ENCODE measurements around the gene DPEP1. TPM values are rescaled to one million over a fixed set of nuclear protein-coding genes. Genes with fewer than 3 reads are reported as not detected.

DPEP1 gene
- total and polyA plus RNA-seq, 4 donors = 0.14 to 0.83 (median 0.45) TPM

DNA sequence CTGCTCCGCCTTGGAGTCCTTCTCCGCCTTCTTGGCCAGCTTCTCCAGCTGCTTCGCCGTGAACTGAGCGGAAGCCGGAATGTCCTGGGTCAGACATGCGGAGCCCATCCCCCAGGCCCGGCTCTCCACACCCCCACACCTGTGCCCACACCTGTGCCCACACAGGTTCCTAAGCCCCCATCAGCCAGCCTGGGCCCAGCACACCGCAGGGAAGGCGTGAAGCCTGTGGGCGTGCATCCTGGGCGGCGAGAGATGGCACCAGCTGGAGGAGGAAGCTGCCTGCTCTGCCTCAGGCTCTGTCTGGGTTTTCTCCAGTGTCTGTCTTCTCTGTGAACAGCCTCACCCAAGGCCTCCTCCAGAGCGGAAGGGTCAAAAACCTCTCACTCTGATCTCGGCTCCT, 38.1 kb downstream of the DPEP1 start:
- Histone ChIP-seq H3K27me3 (ENCODE audit: control insufficient read depth in 4 of 4, insufficient read depth in 4 of 4, low read length in 3 of 4) (no peaks in the 10 kb centered on the region), H3K4me1 (ENCODE audit: control insufficient read depth in 4 of 4, insufficient read depth in 4 of 4, low read length in 3 of 4) (peaks cover 1 to 13% (median 10%) of the 10 kb centered on the region in 4 donors), H3K9ac (ENCODE audit: low read depth in 1 of 2, low read length in 2 of 2) (no peak overlapping the region), H3K4me3 (ENCODE audit: low read depth in 1 of 3, low read length in 3 of 3) (no peak overlapping the region), H3K9me3 (ENCODE audit: control insufficient read depth in 4 of 4, low read length in 3 of 4) (no peaks in the 10 kb centered on the region), H3K27ac (ENCODE audit: low read depth in 1 of 2, low read length in 2 of 2) (no peak overlapping the region), H3K36me3 (ENCODE audit: control insufficient read depth in 4 of 4, insufficient read depth in 3 of 4, low read depth in 1 of 4, low read length in 3 of 4) (peaks cover 3 to 22% (median 11%) of the 10 kb centered on the region in 4 donors)
- 88% methylated on average over 15 of the region's 15 CpGs for WGBS
- DNase-seq (ENCODE audit: low spot score) = no peak
- TF ChIP-seq JUND (IDR thresholded peaks at IDR 0.05) (no peak), NR2F2 (IDR thresholded peaks at IDR 0.05) (no peak), YY1 (IDR thresholded peaks at IDR 0.05) (no peak), SP1 (IDR thresholded peaks at IDR 0.05) (no peak), TAF1 (conservative IDR thresholded peaks at IDR 0.05) (no peak), ATF3 (IDR thresholded peaks at IDR 0.05) (no peak), RAD21 (IDR thresholded peaks at IDR 0.05) (no peak)

DNA sequence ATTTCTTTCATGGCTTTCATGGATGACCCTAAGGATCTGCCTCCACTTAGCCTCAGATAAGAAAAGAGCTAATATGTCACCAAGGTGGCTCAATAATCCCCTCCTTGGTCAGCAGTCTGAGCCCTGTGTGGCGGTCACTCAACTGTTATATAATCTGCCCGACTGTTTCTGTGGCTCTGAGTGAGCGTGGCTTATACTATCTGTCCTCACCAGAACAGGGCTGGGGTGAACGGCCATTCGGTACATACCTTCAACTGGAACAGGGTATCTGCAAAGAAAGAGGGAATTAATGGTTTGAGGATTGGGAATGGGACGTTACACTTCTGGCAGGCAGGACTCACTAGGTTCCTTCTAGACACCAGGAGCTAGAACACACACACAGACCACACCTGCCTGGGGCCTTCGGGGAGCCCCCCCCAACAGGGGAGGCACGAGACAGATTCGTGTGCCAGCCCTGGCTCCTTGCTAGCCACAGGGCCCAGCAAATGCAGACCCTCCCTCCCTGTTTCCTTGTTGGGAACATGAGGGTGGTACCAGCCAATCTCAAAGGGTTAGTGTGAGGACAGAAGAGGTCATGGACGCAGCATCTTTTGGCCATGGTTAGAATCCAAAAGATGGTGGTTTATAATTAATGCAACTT, 40.3 kb downstream of the DPEP1 start:
- Histone ChIP-seq H3K27me3 (ENCODE audit: control insufficient read depth in 4 of 4, insufficient read depth in 4 of 4, low read length in 3 of 4) (no peaks in the 10 kb centered on the region), H3K9ac (ENCODE audit: low read depth in 1 of 2, low read length in 2 of 2) (no peak overlapping the region), H3K4me1 (ENCODE audit: control insufficient read depth in 4 of 4, insufficient read depth in 4 of 4, low read length in 3 of 4) (peaks cover 4 to 24% (median 19%) of the 10 kb centered on the region in 4 donors), H3K4me3 (ENCODE audit: low read depth in 1 of 3, low read length in 3 of 3) (no peak overlapping the region), H3K36me3 (ENCODE audit: control insufficient read depth in 4 of 4, insufficient read depth in 3 of 4, low read depth in 1 of 4, low read length in 3 of 4) (peaks cover 2 to 10% (median 6%) of the 10 kb centered on the region in 4 donors), H3K9me3 (ENCODE audit: control insufficient read depth in 4 of 4, low read length in 3 of 4) (no peaks in the 10 kb centered on the region), H3K27ac (ENCODE audit: low read depth in 1 of 2, low read length in 2 of 2) (no peak overlapping the region)
- DNase-seq (ENCODE audit: low spot score) = no peak
- no peak for TF ChIP-seq FOXA2 (IDR thresholded peaks at IDR 0.05)
- TF ChIP-seq, protein P1, sequence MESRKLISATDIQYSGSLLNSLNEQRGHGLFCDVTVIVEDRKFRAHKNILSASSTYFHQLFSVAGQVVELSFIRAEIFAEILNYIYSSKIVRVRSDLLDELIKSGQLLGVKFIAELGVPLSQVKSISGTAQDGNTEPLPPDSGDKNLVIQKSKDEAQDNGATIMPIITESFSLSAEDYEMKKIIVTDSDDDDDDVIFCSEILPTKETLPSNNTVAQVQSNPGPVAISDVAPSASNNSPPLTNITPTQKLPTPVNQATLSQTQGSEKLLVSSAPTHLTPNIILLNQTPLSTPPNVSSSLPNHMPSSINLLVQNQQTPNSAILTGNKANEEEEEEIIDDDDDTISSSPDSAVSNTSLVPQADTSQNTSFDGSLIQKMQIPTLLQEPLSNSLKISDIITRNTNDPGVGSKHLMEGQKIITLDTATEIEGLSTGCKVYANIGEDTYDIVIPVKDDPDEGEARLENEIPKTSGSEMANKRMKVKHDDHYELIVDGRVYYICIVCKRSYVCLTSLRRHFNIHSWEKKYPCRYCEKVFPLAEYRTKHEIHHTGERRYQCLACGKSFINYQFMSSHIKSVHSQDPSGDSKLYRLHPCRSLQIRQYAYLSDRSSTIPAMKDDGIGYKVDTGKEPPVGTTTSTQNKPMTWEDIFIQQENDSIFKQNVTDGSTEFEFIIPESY (IDR thresholded peaks at IDR 0.05) = no peak
- TF ChIP-seq YY1 (IDR thresholded peaks at IDR 0.05) = no peak
- TF ChIP-seq RXRA (IDR thresholded peaks at IDR 0.05) = peak; percentile 54 to 57
- WGBS = 90% methylated on average over 10 of the region's 10 CpGs

DNA sequence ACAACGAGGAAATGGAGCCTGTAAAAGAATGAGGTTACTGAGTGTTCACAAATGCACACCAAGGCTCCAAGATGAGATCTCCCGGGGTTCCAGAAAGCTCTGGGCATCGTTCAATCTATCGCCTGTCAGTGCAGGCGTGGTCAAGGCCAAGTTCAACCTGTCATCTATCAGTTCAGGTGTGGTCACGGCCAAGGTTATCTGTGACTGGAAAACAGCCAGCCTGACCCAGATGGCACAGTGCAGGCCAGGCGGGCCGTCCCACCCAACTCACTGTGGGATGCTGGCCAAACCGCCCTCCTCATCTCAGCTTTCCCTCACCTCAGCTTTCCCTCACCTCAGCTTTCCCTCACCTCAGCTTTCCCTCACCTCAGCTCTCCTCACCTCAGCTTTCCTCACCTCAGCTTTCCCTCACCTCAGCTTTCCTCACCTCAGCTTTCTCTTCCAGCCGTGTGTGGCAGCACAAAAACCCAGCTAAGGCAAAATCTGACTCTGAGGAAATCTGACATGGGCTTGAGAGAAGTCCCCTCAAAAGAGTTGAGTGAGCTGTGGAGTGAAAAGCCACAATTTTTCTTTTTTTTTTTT, 41.7 kb downstream of the DPEP1 start:
- TF ChIP-seq RAD21 (IDR thresholded peaks at IDR 0.05) (no peak), HNF4A (conservative IDR thresholded peaks at IDR 0.05) (no peak), RXRA (IDR thresholded peaks at IDR 0.05) (peak; percentile 4 to 16)
- TF ChIP-seq, protein P1 (IDR thresholded peaks at IDR 0.05) = no peak
- H3K27me3 ChIP-seq (ENCODE audit: control insufficient read depth in 4 of 4, insufficient read depth in 4 of 4, low read length in 3 of 4) = no peaks in the 10 kb centered on the region
- WGBS = 49% methylated on average over 10 of the region's 10 CpGs
- peaks cover 2 to 8% (median 4%) of the 10 kb centered on the region in 4 donors for H3K36me3 ChIP-seq (ENCODE audit: control insufficient read depth in 4 of 4, insufficient read depth in 3 of 4, low read depth in 1 of 4, low read length in 3 of 4)
- H3K4me3 ChIP-seq (ENCODE audit: low read depth in 1 of 3, low read length in 3 of 3) = no peak overlapping the region
- H3K9ac ChIP-seq (ENCODE audit: low read depth in 1 of 2, low read length in 2 of 2) = no peak overlapping the region
- no peak overlapping the region for H3K27ac ChIP-seq (ENCODE audit: low read depth in 1 of 2, low read length in 2 of 2)
- peaks cover 4 to 29% (median 22%) of the 10 kb centered on the region in 4 donors for H3K4me1 ChIP-seq (ENCODE audit: control insufficient read depth in 4 of 4, insufficient read depth in 4 of 4, low read length in 3 of 4)
- no peaks in the 10 kb centered on the region for H3K9me3 ChIP-seq (ENCODE audit: control insufficient read depth in 4 of 4, low read length in 3 of 4)
- DNase-seq (ENCODE audit: low spot score) = no peak

Data from liver (tissue), 9 donors.